GM04504 (cell line): ENCODE data around the gene SGCA.
A peak's percentile ranks its signal among the peaks of the same experiment; 100 is the strongest.

Experiments used
- DNase-seq: peaks from one replicate; pipeline ENCODE4 v3.0.0-alpha.2; 2012; ENCODE audit warnings: low read depth

Gene SGCA

DNA sequence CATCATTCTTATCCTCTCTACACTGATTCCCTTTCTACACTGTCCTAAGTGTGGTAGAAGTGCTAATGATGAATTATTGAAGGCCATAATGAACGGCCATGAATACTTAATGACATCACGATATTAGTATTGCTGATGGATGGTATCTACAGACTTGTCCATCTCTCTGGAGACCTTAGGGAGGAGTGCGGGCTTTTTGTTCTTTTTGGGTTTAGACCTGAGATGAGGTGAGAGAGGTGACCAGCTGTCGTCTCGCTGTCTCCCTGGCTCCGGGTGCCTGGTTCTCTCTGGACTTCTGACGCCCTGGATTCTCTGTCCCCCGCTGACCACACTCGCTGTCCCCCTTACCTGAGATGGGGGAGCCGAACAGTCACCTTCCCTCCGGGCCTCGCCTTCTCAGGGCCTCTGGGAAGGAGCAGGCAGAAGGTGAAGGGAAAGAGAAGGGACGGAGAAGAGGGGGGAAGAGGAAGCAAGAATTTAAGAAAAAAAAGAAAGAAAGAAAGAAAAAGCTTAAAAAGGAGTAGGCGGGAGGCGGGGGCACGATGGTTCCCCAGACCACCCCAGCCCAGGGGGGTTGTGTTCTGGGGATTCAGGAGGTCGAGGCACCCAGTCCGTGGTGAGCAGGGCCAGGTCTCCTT is 17.1 kb downstream of the SGCA start:
- DNase-seq, result no peak

DNA sequence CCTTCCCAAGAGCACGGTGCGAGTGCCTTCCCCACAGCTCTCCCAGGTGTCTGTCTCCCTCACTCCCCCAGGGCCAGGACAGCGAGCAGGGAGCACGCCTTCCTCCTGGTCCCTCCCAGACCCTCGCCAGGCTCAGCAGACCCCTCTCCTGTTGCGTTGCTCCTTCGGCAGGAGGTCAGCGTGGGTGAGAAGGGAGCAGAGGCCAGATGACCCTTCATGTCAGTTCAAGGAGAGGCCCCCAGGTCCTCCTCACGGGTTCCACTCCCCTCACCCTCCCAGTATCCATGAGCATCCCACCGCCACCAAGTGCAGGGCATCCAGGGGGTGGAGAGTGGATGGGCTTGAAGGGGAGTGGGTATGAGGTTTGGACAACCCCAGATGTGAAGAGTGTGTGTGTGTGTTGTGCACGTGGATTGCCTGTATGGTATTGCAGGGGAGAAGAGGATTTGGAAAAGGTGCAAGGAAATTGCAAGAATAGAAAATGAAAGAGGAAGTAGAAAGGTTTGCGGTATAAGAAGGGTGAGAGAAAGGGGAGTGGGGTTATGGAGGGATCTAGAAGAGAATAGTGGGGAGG is 17.7 kb downstream of the SGCA start:
- no peak for DNase-seq

GRCh38 chr17:50184064-50184463 is 18.3 kb downstream of the SGCA start:
- DNase-seq, result no peak

DNA sequence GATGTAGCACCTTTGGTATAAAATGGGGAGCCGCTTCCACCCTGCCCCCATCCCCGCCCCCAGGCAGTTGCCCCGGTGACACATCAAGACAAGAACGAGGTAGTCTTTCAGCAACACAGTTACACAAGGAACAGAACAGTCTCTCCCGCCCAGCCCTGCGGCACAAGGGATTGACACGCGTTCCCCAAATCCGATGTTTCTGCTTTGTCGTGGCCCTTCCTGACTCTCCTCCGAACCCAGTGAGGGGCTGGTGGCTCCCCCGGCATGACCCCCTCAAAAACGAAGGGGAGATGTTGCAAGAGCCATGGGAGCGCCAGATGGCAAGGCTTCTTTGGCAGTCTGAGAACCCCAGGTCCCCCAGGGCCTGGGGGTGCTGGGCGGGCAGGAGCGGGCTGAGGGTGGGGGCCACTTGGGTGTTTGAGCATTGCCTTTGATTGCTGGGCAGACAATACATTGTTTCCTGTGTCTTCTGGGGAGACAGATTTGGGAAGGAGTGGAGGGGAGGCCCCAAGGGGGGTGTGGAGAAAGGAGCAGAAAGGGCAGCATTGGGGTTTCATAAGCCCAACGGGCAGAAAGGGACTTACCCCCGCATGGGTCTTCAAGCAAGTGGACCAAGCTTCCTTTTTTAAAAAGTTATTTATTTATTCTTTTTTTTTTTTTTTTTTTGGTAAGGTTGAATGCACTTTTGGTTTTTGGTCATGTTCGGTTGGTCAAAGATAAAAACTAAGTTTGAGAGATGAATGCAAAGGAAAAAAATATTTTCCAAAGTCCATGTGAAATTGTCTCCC is 19.0 kb downstream of the SGCA start:
- no peak for DNase-seq

DNA sequence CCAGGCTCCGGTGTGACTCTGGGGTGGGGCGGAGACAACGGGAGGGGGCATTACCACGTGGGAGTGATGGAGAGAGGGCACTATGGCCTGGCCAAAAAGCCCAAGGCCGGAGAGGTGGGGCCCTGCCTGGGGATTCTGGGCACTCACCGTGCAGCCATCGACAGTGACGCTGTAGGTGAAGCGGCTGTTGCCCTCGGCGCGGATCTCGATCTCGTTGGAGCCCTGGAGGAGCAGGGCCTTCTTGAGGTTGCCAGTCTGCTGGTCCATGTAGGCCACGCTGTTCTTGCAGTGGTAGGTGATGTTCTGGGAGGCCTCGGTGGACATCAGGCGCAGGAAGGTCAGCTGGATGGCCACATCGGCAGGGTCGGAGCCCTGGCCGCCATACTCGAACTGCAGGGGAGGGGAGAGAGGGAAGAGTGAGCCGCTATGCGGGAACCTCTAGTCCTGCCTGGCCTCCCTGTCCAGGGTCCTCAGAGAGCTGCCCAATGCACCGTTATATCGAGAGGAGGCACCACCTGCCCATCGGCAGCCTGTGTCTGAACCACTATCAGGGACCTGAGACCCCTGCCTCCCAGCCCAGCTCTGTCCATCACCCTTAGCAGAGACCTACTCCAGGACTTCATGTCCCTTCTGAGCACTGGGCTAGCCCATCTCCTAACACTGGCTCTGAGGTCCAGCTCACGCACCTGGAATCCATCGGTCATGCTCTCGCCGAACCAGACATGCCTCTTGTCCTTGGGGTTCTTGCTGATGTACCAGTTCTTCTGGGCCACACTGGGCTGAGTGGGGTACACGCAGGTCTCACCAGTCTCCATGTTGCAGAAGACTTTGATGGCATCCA is 20.0 kb downstream of the SGCA start:
- no peak for DNase-seq

DNA sequence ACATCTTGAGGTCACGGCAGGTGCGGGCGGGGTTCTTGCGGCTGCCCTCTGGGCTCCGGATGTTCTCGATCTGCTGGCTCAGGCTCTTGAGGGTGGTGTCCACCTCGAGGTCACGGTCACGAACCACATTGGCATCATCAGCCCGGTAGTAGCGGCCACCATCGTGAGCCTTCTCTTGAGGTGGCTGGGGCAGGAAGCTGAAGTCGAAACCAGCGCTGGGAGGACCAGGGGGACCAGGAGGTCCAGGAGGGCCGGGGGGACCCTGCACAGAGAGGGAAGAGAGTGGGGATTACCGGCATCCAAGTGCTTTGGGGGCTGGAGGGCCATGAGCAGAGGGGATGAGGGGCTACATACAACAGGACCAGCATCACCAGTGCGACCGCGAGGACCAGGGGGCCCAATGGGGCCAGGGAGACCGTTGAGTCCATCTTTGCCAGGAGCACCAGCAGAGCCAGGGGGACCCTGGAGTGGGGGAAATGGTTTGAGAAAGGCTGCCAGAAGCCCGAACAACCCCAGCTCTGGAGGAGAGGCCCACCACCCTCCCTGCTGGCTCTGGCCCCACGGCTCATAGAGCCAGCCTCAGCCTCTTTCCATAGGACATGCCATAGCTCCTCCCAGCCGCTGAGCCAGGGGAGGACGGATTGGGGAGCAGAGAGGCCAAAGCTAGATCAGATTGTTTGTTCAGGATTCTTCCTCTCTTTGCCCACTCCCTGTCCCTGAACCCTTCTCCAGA is 21.0 kb downstream of the SGCA start:
- peak; percentile 60 for DNase-seq

DNA sequence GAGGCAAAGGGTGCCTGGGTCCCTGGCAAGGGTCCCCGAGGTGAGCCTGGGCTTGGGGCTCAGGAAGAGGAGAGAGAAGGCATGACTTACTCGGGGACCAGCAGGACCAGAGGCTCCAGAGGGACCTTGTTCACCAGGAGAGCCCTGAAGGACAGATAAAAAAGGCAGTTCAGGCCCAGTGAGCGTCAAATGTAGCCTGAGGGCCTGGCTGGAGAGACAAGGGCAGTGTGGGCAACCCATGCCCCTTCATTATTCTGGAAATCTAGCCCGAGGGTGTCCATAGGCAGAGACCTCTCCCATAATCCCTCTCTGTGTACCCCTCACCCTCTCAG is 21.6 kb downstream of the SGCA start:
- DNase-seq, result no peak

DNA sequence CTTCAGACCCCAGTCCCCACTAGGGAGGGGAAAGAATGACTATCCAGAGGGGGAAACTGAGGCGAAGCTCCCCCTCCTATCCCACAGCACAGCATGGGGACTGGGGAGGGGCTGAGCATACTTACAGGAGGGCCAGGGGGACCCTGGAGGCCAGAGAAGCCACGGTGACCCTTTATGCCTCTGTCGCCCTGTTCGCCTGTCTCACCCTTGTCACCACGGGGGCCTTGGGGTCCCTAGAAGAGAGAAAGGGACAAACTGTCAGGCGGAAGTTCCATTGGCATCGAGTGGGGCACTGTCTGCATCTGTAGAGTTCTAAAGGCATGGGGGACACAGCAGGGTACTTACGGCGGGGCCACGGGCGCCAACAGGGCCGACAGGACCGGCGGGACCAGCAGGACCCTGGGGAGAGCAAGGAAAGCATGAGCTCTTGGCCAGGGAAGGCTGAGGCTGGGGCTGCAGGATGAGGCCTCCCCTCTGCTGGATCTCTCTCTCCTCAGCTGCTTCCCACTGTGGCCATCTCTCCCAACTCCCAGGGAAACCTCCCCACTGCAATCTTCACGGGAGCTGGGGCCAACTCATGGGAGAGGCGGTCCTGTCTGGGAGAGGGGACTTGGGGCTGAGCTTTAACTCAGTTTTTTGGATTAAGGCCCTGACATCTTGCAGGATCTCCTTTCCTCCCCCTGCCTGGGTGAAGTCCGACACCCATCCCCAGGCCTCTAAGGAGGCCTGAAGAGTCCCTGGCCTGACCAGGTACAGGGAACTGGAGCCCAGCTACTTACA is 22.1 kb downstream of the SGCA start:
- DNase-seq, result peak; percentile 61

DNA sequence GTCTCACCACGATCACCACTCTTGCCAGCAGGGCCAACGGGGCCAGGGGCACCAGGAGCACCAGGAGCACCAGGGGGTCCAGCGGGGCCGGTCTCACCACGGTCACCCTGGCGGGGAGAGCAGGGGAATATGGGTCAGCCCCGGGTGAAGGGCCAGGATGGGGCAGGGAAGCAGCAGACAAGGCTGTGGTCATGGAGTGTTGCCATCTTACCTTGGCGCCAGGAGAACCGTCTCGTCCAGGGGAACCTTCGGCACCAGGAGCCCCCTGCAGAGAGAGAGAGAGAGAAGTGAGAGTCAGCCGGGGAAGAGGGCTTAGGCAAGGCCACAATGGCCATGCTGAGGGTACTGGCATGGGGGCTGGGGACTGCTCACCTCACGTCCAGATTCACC is 22.7 kb downstream of the SGCA start:
- no peak for DNase-seq

GRCh38 chr17:50188921-50189549 is 23.2 kb downstream of the SGCA start:
- DNase-seq, result no peak

- no peak for DNase-seq
These were observed 23.9 kb downstream of the SGCA start for GRCh38 chr17:50189550-50190292.

- no peak for DNase-seq
These were observed 24.4 kb downstream of the SGCA start for GRCh38 chr17:50190293-50190602.

GRCh38 chr17:50190603-50191358 is 25.0 kb downstream of the SGCA start:
- DNase-seq, result no peak

DNA sequence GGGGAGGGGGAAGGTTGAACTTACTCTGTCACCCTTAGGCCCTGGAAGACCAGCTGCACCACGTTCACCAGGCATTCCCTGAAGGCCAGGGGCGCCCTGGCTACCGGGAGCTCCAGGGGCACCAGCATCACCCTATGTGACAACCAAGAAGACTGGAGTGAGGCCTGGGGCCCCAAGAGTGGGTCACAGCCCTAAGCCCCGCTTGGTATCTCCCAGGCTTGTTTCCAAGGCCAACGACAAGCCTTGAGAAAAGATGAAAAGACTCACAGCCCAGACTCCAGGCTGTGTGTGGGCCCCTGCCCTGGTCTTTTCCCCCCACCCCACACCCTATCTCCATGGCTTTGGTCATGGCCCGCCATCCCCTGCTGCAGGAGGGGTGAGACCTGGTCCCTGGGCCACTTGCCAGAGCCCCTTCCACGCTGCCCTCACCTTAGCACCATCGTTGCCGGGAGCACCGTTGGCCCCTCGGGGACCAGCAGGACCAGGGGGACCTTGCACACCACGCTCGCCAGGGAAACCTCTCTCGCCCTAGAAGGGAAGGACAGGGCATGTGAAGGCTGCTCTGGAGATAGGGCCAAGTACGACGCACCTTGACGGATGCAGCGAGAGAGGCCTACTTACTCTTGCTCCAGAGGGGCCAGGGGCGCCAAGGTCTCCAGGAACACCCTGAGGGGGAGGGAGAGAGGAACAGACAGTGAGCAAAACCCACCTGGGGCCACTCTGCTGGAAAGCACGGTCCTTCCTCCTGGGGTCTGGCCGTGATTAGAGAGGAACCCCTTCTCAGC is 25.7 kb downstream of the SGCA start:
- DNase-seq, result no peak

GRCh38 chr17:50192144-50192617 is 26.4 kb downstream of the SGCA start:
- no peak for DNase-seq

DNA sequence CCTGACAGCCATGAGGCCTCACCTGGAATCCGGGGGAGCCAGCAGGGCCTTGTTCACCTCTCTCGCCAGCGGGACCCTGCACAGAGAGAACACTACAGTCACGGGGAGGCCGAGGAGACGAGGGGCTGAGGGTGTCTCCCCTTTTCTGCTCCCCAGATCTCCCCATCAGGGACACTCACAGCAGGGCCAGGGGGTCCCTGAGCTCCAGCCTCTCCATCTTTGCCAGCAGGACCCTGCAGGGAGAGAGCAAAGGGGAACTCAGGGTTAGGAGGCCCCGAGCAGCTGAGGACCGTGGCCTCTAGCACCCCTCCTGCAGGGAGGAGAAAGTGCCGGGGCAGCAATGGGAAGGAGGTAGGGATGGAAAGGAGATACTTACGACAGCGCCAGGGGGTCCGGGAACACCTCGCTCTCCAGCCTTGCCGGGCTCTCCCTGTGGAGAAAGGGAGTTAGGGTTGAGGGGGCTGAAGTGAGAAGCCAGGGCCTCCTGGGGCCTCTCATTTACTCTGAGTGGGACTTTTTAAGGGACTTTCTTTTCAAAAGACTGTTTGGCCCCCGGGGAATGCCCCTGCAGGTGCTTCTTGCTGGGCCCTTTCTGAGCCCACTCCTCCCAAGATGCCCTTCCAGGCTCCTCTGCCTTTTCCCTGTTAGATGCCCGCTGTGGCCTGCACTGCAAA is 26.9 kb downstream of the SGCA start:
- DNase-seq, result no peak

DNA sequence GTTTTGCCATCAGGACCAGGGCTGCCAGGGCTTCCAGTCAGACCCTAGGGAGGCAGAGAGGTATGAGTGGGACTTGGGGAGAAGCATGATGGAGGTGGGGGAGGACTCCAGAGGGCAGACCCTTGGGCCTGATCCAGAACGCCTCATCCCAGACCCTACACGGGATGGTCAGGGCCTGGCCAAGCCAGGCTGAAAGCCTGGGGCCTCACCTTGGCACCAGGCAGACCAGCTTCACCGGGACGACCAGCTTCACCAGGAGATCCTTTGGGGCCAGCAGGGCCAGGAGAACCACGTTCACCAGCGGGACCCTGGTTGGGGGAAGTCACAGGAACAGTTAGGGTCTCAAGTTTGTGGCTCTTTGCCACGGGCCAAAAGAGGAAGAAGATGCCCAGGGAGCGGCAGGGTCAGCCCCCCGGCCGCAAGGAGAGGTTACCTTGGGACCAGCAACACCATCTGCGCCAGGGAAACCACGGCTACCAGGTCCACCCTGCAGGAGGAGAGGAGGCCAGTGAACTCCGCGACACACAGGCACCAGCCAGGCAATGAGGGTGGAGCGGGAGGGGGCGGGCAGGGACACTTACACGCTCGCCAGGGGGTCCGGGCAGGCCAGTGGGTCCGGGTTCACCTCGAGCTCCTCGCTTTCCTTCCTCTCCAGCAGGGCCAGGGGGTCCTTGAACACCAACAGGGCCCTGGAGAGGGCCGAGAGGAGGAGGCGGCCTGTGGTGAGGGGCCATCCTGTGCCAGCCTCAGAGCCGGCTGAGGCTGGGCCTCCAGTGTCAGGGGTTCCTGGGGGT is 28.5 kb downstream of the SGCA start:
- no peak for DNase-seq
